ENCODE results near the gene TP63.

- TF ChIP-seq, protein P1, sequence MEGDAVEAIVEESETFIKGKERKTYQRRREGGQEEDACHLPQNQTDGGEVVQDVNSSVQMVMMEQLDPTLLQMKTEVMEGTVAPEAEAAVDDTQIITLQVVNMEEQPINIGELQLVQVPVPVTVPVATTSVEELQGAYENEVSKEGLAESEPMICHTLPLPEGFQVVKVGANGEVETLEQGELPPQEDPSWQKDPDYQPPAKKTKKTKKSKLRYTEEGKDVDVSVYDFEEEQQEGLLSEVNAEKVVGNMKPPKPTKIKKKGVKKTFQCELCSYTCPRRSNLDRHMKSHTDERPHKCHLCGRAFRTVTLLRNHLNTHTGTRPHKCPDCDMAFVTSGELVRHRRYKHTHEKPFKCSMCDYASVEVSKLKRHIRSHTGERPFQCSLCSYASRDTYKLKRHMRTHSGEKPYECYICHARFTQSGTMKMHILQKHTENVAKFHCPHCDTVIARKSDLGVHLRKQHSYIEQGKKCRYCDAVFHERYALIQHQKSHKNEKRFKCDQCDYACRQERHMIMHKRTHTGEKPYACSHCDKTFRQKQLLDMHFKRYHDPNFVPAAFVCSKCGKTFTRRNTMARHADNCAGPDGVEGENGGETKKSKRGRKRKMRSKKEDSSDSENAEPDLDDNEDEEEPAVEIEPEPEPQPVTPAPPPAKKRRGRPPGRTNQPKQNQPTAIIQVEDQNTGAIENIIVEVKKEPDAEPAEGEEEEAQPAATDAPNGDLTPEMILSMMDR (conservative IDR thresholded peaks at IDR 0.05) = no peak; the same call in 1 of the 2 replicates
- TF ChIP-seq ZFX (IDR thresholded peaks at IDR 0.05) = no peak
These were observed 156.0 kb downstream of the TP63 start for GRCh38 chr3:189787191-189787590.

Data from C4-2B (cell line).